H9 (cell line): Measurements from ENCODE around the gene PERM1. TPM values are rescaled to one million over a fixed set of nuclear protein-coding genes. Genes with fewer than 3 reads are reported as not detected.

Experiments
- DNase-seq: peaks from one replicate; pipeline ENCODE4 v3.0.0-alpha.2; 2017
- H2AFZ ChIP-seq: one replicate; pipeline ENCODE4 v1.6.1; 2013; ENCODE audit warnings: mild to moderate bottlenecking, low read length, control low read depth, moderate library complexity
- H2AK5ac ChIP-seq: 2 replicates; pipeline ENCODE4 v1.6.1; 2013; ENCODE audit warnings: low read length, control low read depth, mixed read lengths; ENCODE audit not compliant: insufficient read length
- H2BK120ac ChIP-seq: one replicate; pipeline ENCODE4 v1.6.1; 2013; ENCODE audit warnings: low read depth, mild to moderate bottlenecking, low read length, control low read depth, inconsistent platforms; ENCODE audit not compliant: poor library complexity, severe bottlenecking
- H2BK12ac ChIP-seq: 2 replicates; pipeline ENCODE4 v1.6.1; 2013; ENCODE audit warnings: low read length, control low read depth, mixed read lengths, low read depth; ENCODE audit not compliant: insufficient read length
- H2BK15ac ChIP-seq: 2 replicates; pipeline ENCODE4 v1.6.1; 2013; ENCODE audit warnings: low read depth, low read length, control low read depth
- H2BK20ac ChIP-seq: one replicate; pipeline ENCODE4 v1.6.1; 2013; ENCODE audit warnings: low read depth, mild to moderate bottlenecking, low read length, control low read depth, inconsistent platforms; ENCODE audit not compliant: poor library complexity, severe bottlenecking
- H2BK5ac ChIP-seq: 2 replicates; pipeline ENCODE4 v1.6.1; 2013; ENCODE audit warnings: low read length, control low read depth, mixed read lengths; ENCODE audit not compliant: insufficient read length
- H3K14ac ChIP-seq: 2 replicates; pipeline ENCODE4 v1.6.1; 2013; ENCODE audit warnings: low read length, control low read depth; ENCODE audit not compliant: insufficient read depth
- H3K18ac ChIP-seq: 2 replicates; pipeline ENCODE4 v1.6.1; 2013; ENCODE audit warnings: low read depth, mild to moderate bottlenecking, mixed read lengths, low read length, control low read depth; ENCODE audit not compliant: insufficient read length
- H3K23ac ChIP-seq: 2 replicates; pipeline ENCODE4 v1.6.1; 2013; ENCODE audit warnings: low read length, control low read depth, mixed read lengths, low read depth; ENCODE audit not compliant: insufficient read length
- H3K23me2 ChIP-seq: 2 replicates; pipeline ENCODE4 v1.6.1; 2013; ENCODE audit warnings: low read depth, mild to moderate bottlenecking, mixed read lengths, low read length, control low read depth; ENCODE audit not compliant: insufficient read length, poor library complexity, severe bottlenecking
- H3K27ac ChIP-seq: 2 replicates; pipeline ENCODE4 v1.5.1; 2013; ENCODE audit warnings: low read length, control low read depth, mixed read lengths, low read depth; ENCODE audit not compliant: insufficient read length
- H3K27me3 ChIP-seq: 2 replicates; pipeline ENCODE4 v1.6.1; 2013; ENCODE audit warnings: low read length, control low read depth, inconsistent platforms; ENCODE audit not compliant: insufficient read depth
- H3K4ac ChIP-seq: 2 replicates; pipeline ENCODE4 v1.6.1; 2013; ENCODE audit warnings: low read depth, mild to moderate bottlenecking, control low read depth, inconsistent platforms, low read length, moderate library complexity
- H3K4me1 ChIP-seq: 2 replicates; pipeline ENCODE4 v1.6.1; 2013; ENCODE audit warnings: low read length, control low read depth, inconsistent platforms; ENCODE audit not compliant: insufficient read depth
- H3K4me2 ChIP-seq: 2 replicates; pipeline ENCODE4 v1.6.1; 2013; ENCODE audit warnings: low read length, control low read depth, mixed read lengths; ENCODE audit not compliant: insufficient read length, insufficient read depth
- H3K56ac ChIP-seq: 2 replicates; pipeline ENCODE4 v1.6.1; 2013; ENCODE audit warnings: low read depth, mild to moderate bottlenecking, mixed read lengths, low read length, control low read depth; ENCODE audit not compliant: insufficient read length
- H3K79me1 ChIP-seq: 2 replicates; pipeline ENCODE4 v1.6.1; 2013; ENCODE audit warnings: low read depth, mild to moderate bottlenecking, moderate library complexity, low read length, control low read depth, inconsistent platforms; ENCODE audit not compliant: insufficient read depth, poor library complexity, severe bottlenecking
- H3K79me2 ChIP-seq: 2 replicates; pipeline ENCODE4 v1.6.1; 2013; ENCODE audit warnings: low read length, control low read depth, inconsistent platforms; ENCODE audit not compliant: insufficient read depth
- H3K9ac ChIP-seq: 2 replicates; pipeline ENCODE4 v1.6.1; 2013; ENCODE audit warnings: low read length, control low read depth, mixed read lengths; ENCODE audit not compliant: insufficient read length; ENCODE audit errors: extremely low read depth
- H3K9me3 ChIP-seq: one replicate; pipeline ENCODE4 v1.6.1; 2013; ENCODE audit warnings: low read depth, low read length, inconsistent platforms; ENCODE audit not compliant: control insufficient read depth
- H3T11ph ChIP-seq: one replicate; pipeline ENCODE4 v1.6.1; 2013; ENCODE audit warnings: mild to moderate bottlenecking, low read length, control low read depth, inconsistent platforms
- H4K20me1 ChIP-seq: one replicate; pipeline ENCODE4 v1.6.1; 2013; ENCODE audit not compliant: control insufficient read depth, insufficient read length, insufficient read depth
- H4K5ac ChIP-seq: 2 replicates; pipeline ENCODE4 v1.6.1; 2013; ENCODE audit warnings: low read depth, mild to moderate bottlenecking, mixed read lengths, low read length, control low read depth; ENCODE audit not compliant: insufficient read length
- H4K8ac ChIP-seq: replicated peaks from 2 replicates; pipeline ENCODE4 v1.6.1; 2013; ENCODE audit warnings: low read length, control low read depth, mixed read lengths, low read depth; ENCODE audit not compliant: insufficient read length
- H4K91ac ChIP-seq: 2 replicates; pipeline ENCODE4 v1.6.1; 2013; ENCODE audit warnings: low read depth, mild to moderate bottlenecking, moderate library complexity, mixed read lengths, low read length, control low read depth; ENCODE audit not compliant: insufficient read length
- H3K27ac Mint-ChIP-seq, 3 experiments: 2 replicates in 2 of 3; 3 replicates in 1 of 3; pipeline ENCODE4 v1.8.0; 2020 to 2021; ENCODE audit warnings: mixed read lengths in 3 of 3, mild to moderate bottlenecking in 1 of 3, moderate library complexity in 1 of 3
- H3K27me3 Mint-ChIP-seq: 2 replicates; pipeline ENCODE4 v1.8.0; 2021; ENCODE audit warnings: low read depth, mild to moderate bottlenecking, moderate library complexity, mixed read lengths
- H3K36me3 Mint-ChIP-seq, 3 experiments: 2 replicates in 2 of 3; 3 replicates in 1 of 3; pipeline ENCODE4 v1.8.0; 2020 to 2021; ENCODE audit warnings: low read depth in 3 of 3, mixed read lengths in 3 of 3; ENCODE audit not compliant: insufficient read depth in 1 of 3
- H3K4me1 Mint-ChIP-seq, 2 experiments: 2 replicates each; pipeline ENCODE4 v1.8.0; 2020; ENCODE audit warnings: mixed read lengths in 2 of 2
- H3K4me3 Mint-ChIP-seq, 2 experiments: 2 replicates in 1 of 2; 3 replicates in 1 of 2; pipeline ENCODE4 v1.8.0; 2020 to 2021; ENCODE audit warnings: mild to moderate bottlenecking in 2 of 2, mixed read lengths in 2 of 2, moderate library complexity in 1 of 2
- H3K9me3 Mint-ChIP-seq, 2 experiments: 2 replicates in 1 of 2; 3 replicates in 1 of 2; pipeline ENCODE4 v1.8.0; 2020; ENCODE audit warnings: mild to moderate bottlenecking in 2 of 2, mixed read lengths in 2 of 2, moderate library complexity in 1 of 2
- CTCF ChIP-seq: fragments of 200-600 bp; sonication (generic); conservative IDR thresholded peaks from 3 replicates; pipeline ENCODE4 v1.8.0; 2021; ENCODE audit warnings: antibody characterized with exemption, mild to moderate bottlenecking
- WGBS: extraction: QIAGEN DNeasy Blood & Tissue Kit; methylation state at CpG from one replicate; pipeline ENCODE4 v1.1.7; 2013; ENCODE audit warnings: missing lambda C conversion rate, low lambda C conversion rate, mixed read lengths; ENCODE audit not compliant: insufficient read length; ENCODE audit errors: extremely low coverage; 5-methylcytosine and 5-hydroxymethylcytosine counted together
- total RNA-seq: library from RNA; stranded (reverse); gene quantifications from 2 replicates; pipeline ENCODE4 v1.2.1, GENCODE V29; 2021

Gene PERM1
- total RNA-seq, 1 experiment from 2014 or later: not detected

- no peak overlapping the region for H3K4me2 ChIP-seq
- H3K4ac ChIP-seq: no peak overlapping the region
- TF ChIP-seq CTCF: no peak
- H3K27me3 Mint-ChIP-seq: peaks cover 65% of the 10 kb centered on the region
- no peak overlapping the region for H3K4me3 Mint-ChIP-seq
- WGBS: no CpG with 5 or more reads among the region's 13 CpGs
- H3K27ac Mint-ChIP-seq: no peak overlapping the region
- no peak overlapping the region for H4K8ac ChIP-seq
- no peaks in the 10 kb centered on the region for H3K79me2 ChIP-seq
- no peak overlapping the region for H3K23ac ChIP-seq
- H4K91ac ChIP-seq: no peak overlapping the region
- H3K56ac ChIP-seq: no peak overlapping the region
- no peaks in the 10 kb centered on the region for H3K23me2 ChIP-seq
- no peak overlapping the region for H3K14ac ChIP-seq
- H4K20me1 ChIP-seq: no peaks in the 10 kb centered on the region
- no peak overlapping the region for H2BK120ac ChIP-seq
- peaks cover 5 to 9% of the 10 kb centered on the region in 2 experiments; a peak in 3 of 4 replicates for H3K4me1 Mint-ChIP-seq
- no peak overlapping the region for H3K27ac ChIP-seq
- no peak overlapping the region for H2BK5ac ChIP-seq
- H3K79me1 ChIP-seq: no peaks in the 10 kb centered on the region
- no peak overlapping the region for H3T11ph ChIP-seq
- H3K9me3 Mint-ChIP-seq: peaks cover 4 to 6% of the 10 kb centered on the region in 2 experiments
- no peak overlapping the region for H2BK12ac ChIP-seq
- H3K36me3 Mint-ChIP-seq: peaks cover 0 to 6% (median 4%) of the 10 kb centered on the region in 3 experiments; a peak in 4 of 7 replicates
- no peak overlapping the region for H2AFZ ChIP-seq
- no peaks in the 10 kb centered on the region for H3K9me3 ChIP-seq
- no peak overlapping the region for H3K18ac ChIP-seq
- peaks cover 2% of the 10 kb centered on the region; the same call in 1 of the 2 replicates for H3K27me3 ChIP-seq
- no peak overlapping the region for H3K9ac ChIP-seq
- no peak overlapping the region for H2BK15ac ChIP-seq
- H2BK20ac ChIP-seq: no peak overlapping the region
- H4K5ac ChIP-seq: no peak overlapping the region
- H3K4me1 ChIP-seq: no peaks in the 10 kb centered on the region
- H2AK5ac ChIP-seq: no peak overlapping the region
- DNase-seq: no peak
These were observed 1.7 kb downstream of the PERM1 start for GRCh38 chr1:980137-980571.
